ENCODE measurements around the gene PVR. TPM values are rescaled to one million over a fixed set of nuclear protein-coding genes. Genes with fewer than 3 reads are reported as not detected.
A peak's percentile ranks its signal among the peaks of the same experiment; 100 is the strongest.

The PVR gene
- total RNA-seq, 2 experiments from 2014 or later = 1.9 TPM

GRCh38 chr19:44641501-44642265, 2.0 kb upstream of the PVR start:
- Mint-ChIP-seq H3K27ac (no peak overlapping the region), H3K4me3 (no peak overlapping the region), H3K36me3 (ENCODE audit: low read depth) (no peaks in the 10 kb centered on the region), H3K4me1 (no peaks in the 10 kb centered on the region), H3K27me3 (peaks cover 15% of the 10 kb centered on the region), H3K9me3 (no peaks in the 10 kb centered on the region)
- POLR2A ChIA-PET = no interaction called here
- DNase-seq = no peak
- CTCF ChIA-PET = interaction anchor here (0.7 kb wide), 1 partner anchor 13 kb away, joined by 3 read pairs; no protein-coding TSS in a partner anchor

- DNase-seq = no peak
- Mint-ChIP-seq H3K9me3 (no peaks in the 10 kb centered on the region), H3K27ac (peak overlapping the region; percentile 43), H3K4me3 (no peak overlapping the region), H3K4me1 (no peaks in the 10 kb centered on the region), H3K27me3 (peaks cover 15% of the 10 kb centered on the region), H3K36me3 (ENCODE audit: low read depth) (no peaks in the 10 kb centered on the region)
- ChIA-PET CTCF (interaction anchor here (0.7 to 0.8 kb wide), 2 partner anchors 12 to 40 kb away, joined by 3 read pairs; no protein-coding TSS in a partner anchor), POLR2A (no interaction called here)
Observed at GRCh38 chr19:44642377-44642776, 1.3 kb upstream of the PVR start.

DNA sequence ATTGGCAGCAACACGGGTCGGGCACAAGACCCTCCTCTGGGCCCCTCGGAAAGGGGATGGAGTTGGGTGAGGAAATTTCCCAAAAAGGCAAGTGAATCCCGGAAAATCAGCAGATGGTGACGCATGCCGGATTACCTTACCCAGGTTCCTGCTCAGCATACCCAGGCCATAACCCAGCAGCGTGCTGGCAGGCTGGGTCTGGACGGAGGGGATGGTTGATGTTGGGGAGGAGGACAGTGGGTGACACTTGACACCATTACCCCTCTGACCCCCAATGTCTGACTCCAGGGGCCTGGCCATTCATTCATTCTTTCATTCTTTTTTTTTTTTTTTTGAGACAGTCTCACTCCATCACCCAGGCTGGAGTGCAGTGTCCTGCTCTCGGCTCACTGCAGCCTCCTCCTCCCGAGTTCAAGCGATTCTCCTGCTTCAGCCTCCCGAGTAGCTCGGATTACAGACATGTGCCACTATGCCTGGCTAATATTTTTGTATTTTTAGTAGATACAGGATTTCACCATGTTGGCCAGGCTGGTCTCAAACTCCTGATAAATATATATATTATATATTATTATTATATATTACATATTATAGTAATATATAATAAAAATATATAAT, 799 bp downstream of the PVR start:
- peak; percentile 14 for DNase-seq
- no peaks in the 10 kb centered on the region for H3K4me1 Mint-ChIP-seq
- H3K36me3 Mint-ChIP-seq (ENCODE audit: low read depth) = no peaks in the 10 kb centered on the region
- H3K27me3 Mint-ChIP-seq = peaks cover 15% of the 10 kb centered on the region
- CTCF ChIA-PET = interaction anchor here (0.8 to 1.3 kb wide), 3 partner anchors 10 to 17 kb away, joined by 3 to 4 read pairs (median 3); no protein-coding TSS in a partner anchor
- no peaks in the 10 kb centered on the region for H3K9me3 Mint-ChIP-seq
- peak overlapping the region; percentile 77 for H3K4me3 Mint-ChIP-seq
- H3K27ac Mint-ChIP-seq = no peak overlapping the region
- POLR2A ChIA-PET = interaction anchor here (0.6 kb wide), 1 partner anchor 1124 kb away, joined by 4 read pairs; no protein-coding TSS in a partner anchor

GRCh38 chr19:44645407-44646048, 1.8 kb downstream of the PVR start:
- Mint-ChIP-seq H3K27ac (no peak overlapping the region), H3K36me3 (ENCODE audit: low read depth) (peaks cover 1% of the 10 kb centered on the region), H3K9me3 (no peaks in the 10 kb centered on the region), H3K4me1 (no peaks in the 10 kb centered on the region), H3K27me3 (peaks cover 15% of the 10 kb centered on the region), H3K4me3 (no peak overlapping the region)
- POLR2A ChIA-PET = no interaction called here
- DNase-seq = no peak
- CTCF ChIA-PET = interaction anchor here (1.2 kb wide), 1 partner anchor 12 kb away, joined by 3 read pairs; no protein-coding TSS in a partner anchor

DNA sequence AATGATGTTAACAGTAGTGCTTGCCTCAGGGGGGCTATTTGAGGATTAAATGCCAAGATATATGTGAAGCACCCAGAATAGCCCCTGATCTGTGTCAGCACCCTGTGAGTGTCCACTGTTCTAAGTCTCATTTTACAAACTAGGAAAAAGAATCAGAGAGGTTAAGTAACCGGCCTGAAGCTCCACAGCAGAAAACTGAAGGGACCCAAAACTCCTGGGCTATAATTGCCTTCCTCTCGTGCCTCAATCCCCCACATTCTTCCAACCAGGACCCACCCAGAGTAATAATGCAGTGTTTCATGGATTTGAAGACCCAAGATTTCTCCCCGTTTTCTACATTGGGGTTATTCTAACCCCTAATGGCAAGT, 2.3 kb downstream of the PVR start:
- ChIA-PET CTCF (interaction anchor here (1.2 kb wide), 1 partner anchor 11 kb away, joined by 3 read pairs; no protein-coding TSS in a partner anchor), POLR2A (no interaction called here)
- no peak for DNase-seq
- H3K27ac Mint-ChIP-seq = no peak overlapping the region
- H3K36me3 Mint-ChIP-seq (ENCODE audit: low read depth) = peaks cover 1% of the 10 kb centered on the region
- no peaks in the 10 kb centered on the region for H3K4me1 Mint-ChIP-seq
- no peak overlapping the region for H3K4me3 Mint-ChIP-seq
- peaks cover 15% of the 10 kb centered on the region for H3K27me3 Mint-ChIP-seq
- no peaks in the 10 kb centered on the region for H3K9me3 Mint-ChIP-seq

DNA sequence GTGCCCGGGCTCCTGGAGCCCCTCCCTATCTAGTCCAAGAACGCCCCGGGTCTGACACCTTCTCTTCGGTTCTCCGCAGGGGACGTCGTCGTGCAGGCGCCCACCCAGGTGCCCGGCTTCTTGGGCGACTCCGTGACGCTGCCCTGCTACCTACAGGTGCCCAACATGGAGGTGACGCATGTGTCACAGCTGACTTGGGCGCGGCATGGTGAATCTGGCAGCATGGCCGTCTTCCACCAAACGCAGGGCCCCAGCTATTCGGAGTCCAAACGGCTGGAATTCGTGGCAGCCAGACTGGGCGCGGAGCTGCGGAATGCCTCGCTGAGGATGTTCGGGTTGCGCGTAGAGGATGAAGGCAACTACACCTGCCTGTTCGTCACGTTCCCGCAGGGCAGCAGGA, 3.4 kb downstream of the PVR start:
- no peaks in the 10 kb centered on the region for H3K9me3 Mint-ChIP-seq
- H3K4me1 Mint-ChIP-seq = no peaks in the 10 kb centered on the region
- DNase-seq = no peak
- ChIA-PET POLR2A (no interaction called here), CTCF (no interaction called here)
- peaks cover 1% of the 10 kb centered on the region for H3K36me3 Mint-ChIP-seq (ENCODE audit: low read depth)
- no peak overlapping the region for H3K4me3 Mint-ChIP-seq
- H3K27me3 Mint-ChIP-seq = peaks cover 10% of the 10 kb centered on the region
- no peak overlapping the region for H3K27ac Mint-ChIP-seq

DNA sequence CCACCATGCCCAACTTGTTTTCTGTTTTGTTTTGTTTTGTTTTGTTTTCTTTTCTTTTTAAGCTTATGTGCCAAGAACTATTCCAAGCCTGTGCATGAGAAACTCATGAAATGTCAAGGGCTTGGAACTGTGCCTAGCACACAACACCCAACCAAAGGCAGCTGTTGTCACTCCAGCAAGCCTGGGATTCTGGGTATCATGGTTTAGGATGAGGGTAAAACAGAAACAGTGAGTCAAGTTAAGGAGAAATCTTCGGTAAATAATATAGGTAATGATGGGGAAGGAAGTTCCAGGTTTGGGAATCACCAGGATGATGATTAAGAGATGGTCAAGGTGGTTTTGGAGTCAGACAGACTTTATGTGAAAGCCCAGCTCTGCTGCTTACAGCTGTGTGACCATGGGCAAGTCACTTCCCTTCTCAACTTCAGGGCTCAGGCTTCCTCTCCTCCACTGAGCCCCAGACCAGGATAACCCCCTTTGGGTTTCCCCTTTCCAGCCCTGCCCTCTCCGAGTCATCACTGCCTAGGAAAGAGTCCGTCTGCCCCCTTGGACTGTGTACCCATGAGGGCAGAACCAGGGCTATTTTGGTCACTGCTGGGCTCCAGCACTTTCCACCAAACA, 5.0 kb downstream of the PVR start:
- Mint-ChIP-seq H3K27ac (no peak overlapping the region), H3K4me3 (no peak overlapping the region), H3K9me3 (no peaks in the 10 kb centered on the region), H3K27me3 (no peaks in the 10 kb centered on the region), H3K4me1 (no peaks in the 10 kb centered on the region), H3K36me3 (ENCODE audit: low read depth) (peaks cover 1% of the 10 kb centered on the region)
- DNase-seq = no peak
- CTCF ChIA-PET = interaction anchor here (0.6 to 1.5 kb wide), 3 partner anchors 8 to 73 kb away, joined by 3 read pairs; no protein-coding TSS in a partner anchor
- POLR2A ChIA-PET = no interaction called here

GRCh38 chr19:44649578-44650145, 6.0 kb downstream of the PVR start:
- DNase-seq = no peak
- Mint-ChIP-seq H3K9me3 (no peaks in the 10 kb centered on the region), H3K4me3 (no peak overlapping the region), H3K27me3 (no peaks in the 10 kb centered on the region), H3K4me1 (peaks cover 5% of the 10 kb centered on the region), H3K27ac (no peak overlapping the region), H3K36me3 (ENCODE audit: low read depth) (peaks cover 1% of the 10 kb centered on the region)
- POLR2A ChIA-PET = no interaction called here
- CTCF ChIA-PET = no interaction called here

- H3K27ac Mint-ChIP-seq = no peak overlapping the region
- peaks cover 1% of the 10 kb centered on the region for H3K36me3 Mint-ChIP-seq (ENCODE audit: low read depth)
- H3K4me3 Mint-ChIP-seq = no peak overlapping the region
- H3K4me1 Mint-ChIP-seq = peaks cover 6% of the 10 kb centered on the region
- no peak for DNase-seq
- POLR2A ChIA-PET = no interaction called here
- no peaks in the 10 kb centered on the region for H3K9me3 Mint-ChIP-seq
- no peaks in the 10 kb centered on the region for H3K27me3 Mint-ChIP-seq
- CTCF ChIA-PET = interaction anchor here (1.0 kb wide), 1 partner anchor 191 kb away, joined by 4 read pairs; no protein-coding TSS in a partner anchor
Observed at GRCh38 chr19:44653343-44653742, 9.6 kb downstream of the PVR start.

DNA sequence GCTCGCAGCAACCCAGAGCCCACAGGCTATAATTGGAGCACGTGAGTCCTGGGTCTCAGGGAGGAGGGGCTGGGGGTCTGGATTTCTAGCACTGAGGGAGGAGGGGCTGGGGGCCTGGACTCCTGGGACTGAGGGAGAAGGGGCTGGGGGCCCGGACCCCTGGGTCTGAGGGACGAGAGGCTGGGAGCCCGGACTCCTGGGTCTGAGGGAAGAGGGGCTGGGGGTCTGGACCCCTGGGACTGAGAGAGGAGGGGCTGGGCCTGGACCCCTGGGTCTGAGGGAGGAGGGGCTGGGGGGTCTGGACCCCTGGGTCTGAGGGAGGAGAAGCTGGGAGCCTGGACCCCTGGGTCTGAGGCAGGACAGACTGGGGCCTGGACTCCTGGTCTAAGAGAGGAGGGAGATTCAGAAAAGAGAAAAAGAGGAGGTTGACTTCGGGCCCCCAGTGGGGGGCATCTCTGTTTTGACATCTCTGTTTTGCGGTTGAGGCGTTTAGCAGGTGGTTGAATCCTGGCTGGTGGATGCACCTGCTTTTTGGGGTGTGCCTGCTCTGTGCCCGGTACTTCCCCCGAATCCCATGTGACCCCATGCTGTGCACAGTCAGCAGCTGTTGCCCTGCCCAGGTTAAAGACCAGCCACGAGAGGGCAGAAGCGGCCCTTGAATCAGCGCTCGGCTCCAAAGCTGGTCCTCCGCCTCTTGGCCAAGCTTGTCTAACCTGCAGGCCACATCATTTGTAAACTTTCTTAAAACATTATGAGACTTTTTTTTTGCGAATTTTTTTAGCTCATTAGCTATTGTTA, 10.5 kb downstream of the PVR start:
- CTCF ChIA-PET = interaction anchor here (0.7 to 1.3 kb wide), 8 partner anchors 10 to 595 kb away, joined by 3 to 8 read pairs (median 3); partner anchors contain the start of gene PVR
- Mint-ChIP-seq H3K27me3 (no peaks in the 10 kb centered on the region), H3K9me3 (no peaks in the 10 kb centered on the region), H3K36me3 (ENCODE audit: low read depth) (peaks cover 1% of the 10 kb centered on the region), H3K27ac (no peak overlapping the region), H3K4me1 (peaks cover 6% of the 10 kb centered on the region), H3K4me3 (no peak overlapping the region)
- POLR2A ChIA-PET = no interaction called here
- peak; percentile 76 for DNase-seq

- Mint-ChIP-seq H3K4me1 (peaks cover 6% of the 10 kb centered on the region), H3K27ac (no peak overlapping the region), H3K4me3 (no peak overlapping the region), H3K9me3 (no peaks in the 10 kb centered on the region), H3K36me3 (ENCODE audit: low read depth) (no peaks in the 10 kb centered on the region), H3K27me3 (no peaks in the 10 kb centered on the region)
- CTCF ChIA-PET = interaction anchor here (0.9 to 1.9 kb wide), 5 partner anchors 9 to 113 kb away, joined by 3 to 6 read pairs (median 3); partner anchors contain the start of gene PVR
- peak; percentile 68 for DNase-seq
- POLR2A ChIA-PET = no interaction called here
Observed at GRCh38 chr19:44657211-44657921, 13.7 kb downstream of the PVR start.
